HepG2 (cell line): ENCODE measurements around the gene NTN5. TPM values are rescaled to one million over a fixed set of nuclear protein-coding genes. Genes with fewer than 3 reads are reported as not detected.

Experiments used
- ATF4 ChIP-seq, 2 experiments: fragments of 450-650 bp in 1 of 2; sonication (generic) in 1 of 2; formaldehyde crosslinking; IDR thresholded peaks; 2 replicates each; pipeline versions ENCODE4 v1.5.0 to v1.8.0; 2020 to 2022; ENCODE audit warnings: mild to moderate bottlenecking in 1 of 2, missing genetic modification reagents in 1 of 2
- CREB1 ChIP-seq, 2 experiments: fragments of 450-650 bp in 1 of 2; IDR thresholded peaks; 2 replicates each; pipeline ENCODE4 v1.6.1; 2016 to 2017; ENCODE audit warnings: control low read depth in 1 of 2, mild to moderate bottlenecking in 1 of 2, missing compliant biosample characterization in 1 of 2, missing genetic modification characterization in 1 of 2
- JUND ChIP-seq: sonication (generic); formaldehyde crosslinking; IDR thresholded peaks from 2 replicates; pipeline ENCODE4 v1.8.0; 2022; ENCODE audit warnings: mild to moderate bottlenecking, missing genetic modification reagents
- PAXIP1 ChIP-seq: sonication (generic); formaldehyde crosslinking; conservative IDR thresholded peaks from 2 replicates; pipeline ENCODE4 v1.4.0; 2020; ENCODE audit warnings: mild to moderate bottlenecking, missing genetic modification reagents, moderate library complexity
- RERE ChIP-seq: IDR thresholded peaks from 2 replicates; pipeline ENCODE4 v1.6.1; 2016; ENCODE audit warnings: low read depth, missing genetic modification reagents, missing compliant biosample characterization
- SOX5 ChIP-seq: IDR thresholded peaks from 2 replicates; pipeline ENCODE4 v1.6.1; 2016; ENCODE audit warnings: borderline replicate concordance
- STAT6 ChIP-seq: sonication (generic); formaldehyde crosslinking; IDR thresholded peaks from 2 replicates; pipeline ENCODE4 v1.4.0; 2020; ENCODE audit warnings: missing genetic modification reagents, mild to moderate bottlenecking, borderline replicate concordance
- TEAD3 ChIP-seq: optimal IDR thresholded peaks from 2 replicates; pipeline ENCODE3; 2016; ENCODE audit warnings: borderline replicate concordance
- ZBTB10 ChIP-seq: sonication (generic); formaldehyde crosslinking; IDR thresholded peaks from 2 replicates; pipeline ENCODE4 v1.4.0; 2020; ENCODE audit warnings: missing genetic modification reagents, borderline replicate concordance
- ZUFSP ChIP-seq: sonication (generic); formaldehyde crosslinking; IDR thresholded peaks from 2 replicates; pipeline ENCODE4 v1.9.0; 2021; ENCODE audit warnings: missing genetic modification reagents, mild to moderate bottlenecking, borderline replicate concordance
- polyA plus RNA-seq, 8 experiments: library from polyadenylated mRNA; depleted of rRNA in 3 of 8; stranded (reverse) in 7 of 8; unstranded in 1 of 8; fragments of >200 nt; fragmentation: Illumina TruSeq in 4 of 8; extraction: Trizol in 4 of 8; gene quantifications; 2 replicates each; pipeline versions ENCODE4 v1.2.1 to v1.2.3, GENCODE V29; 2011 to 2016; ENCODE audit warnings: low read depth in 4 of 8, missing spikeins in 1 of 8, mixed read lengths in 1 of 8; ENCODE audit not compliant: insufficient read depth in 1 of 8
- total RNA-seq, 5 experiments: library from RNA; depleted of rRNA; stranded (reverse); fragments of >200 nt; fragmentation: Illumina TruSeq; extraction: Trizol; gene quantifications; 2 replicates each; pipeline ENCODE4 v1.2.3, GENCODE V29; 2016; ENCODE audit warnings: low read depth in 1 of 5

NTN5 gene
- total and polyA plus RNA-seq, 2 of the 13 experiments (the other 11 are each of a cell fraction or from before 2014, with no cell fraction given) = 0.05 TPM; not detected in 1

GRCh38 chr19:48685583-48685982, 12.8 kb upstream of the NTN5 start (continued):
- TF ChIP-seq RERE (CRISPR knock-in tag) (no peak), JUND (CRISPR knock-in tag) (peak; percentile 77; the same call in 1 of the 2 replicates), PAXIP1 (peak; percentile 19; the same call in 1 of the 2 replicates), SOX5 (CRISPR knock-in tag) (peak; percentile 71; the same call in 1 of the 2 replicates), ZBTB10 (CRISPR knock-in tag) (no peak), CREB1 (IDR thresholded peaks at IDR 0.05) (peak; percentile 55; the same call in 1 of the 2 replicates), CREB1 (CRISPR knock-in tag; IDR thresholded peaks at IDR 0.05) (no peak), STAT6 (CRISPR knock-in tag) (no peak), TEAD3 (CRISPR knock-in tag) (peak; percentile 15), ATF4 (CRISPR knock-in tag; IDR thresholded peaks at IDR 0.05) (0 out of 4 replicates have a peak, but pooled peaks of 1 of the 2 experiments have one; percentile 17), ZUFSP (no peak)
